Astrocyte of the spinal cord (primary cell): Measurements from ENCODE around the gene TKTL1.

Source experiments
- DNase-seq: peaks from one replicate; pipeline ENCODE4 v3.0.0; 2011; ENCODE audit warnings: low read depth, low spot score
- H3K4me3 ChIP-seq: 2 replicates; pipeline ENCODE4 v1.5.1; 2011; ENCODE audit warnings: low read depth, mild to moderate bottlenecking, low read length, moderate library complexity
- CTCF ChIP-seq: IDR thresholded peaks from 2 replicates; pipeline ENCODE4 v1.5.1; 2012; ENCODE audit warnings: low read depth, mild to moderate bottlenecking, low read length, inconsistent platforms
- in situ Hi-C: cut with HindIII; loops from 2 replicates; pipeline ENCODE4 v1.10.0; 2017; ENCODE audit warnings: low sequenced_read_pairs

The TKTL1 gene

GRCh38 chrX:154307202-154307601, 11.6 kb downstream of the TKTL1 start:
- no peak for DNase-seq
- in situ Hi-C loops, result no loop called here
- no peak overlapping the region for H3K4me3 ChIP-seq
- TF ChIP-seq CTCF, result no peak

- in situ Hi-C loops, result no loop called here
- no peak overlapping the region for H3K4me3 ChIP-seq
- DNase-seq, result peak; percentile 18
- peak; percentile 76 for TF ChIP-seq CTCF
These were observed 12.7 kb downstream of the TKTL1 start for GRCh38 chrX:154308108-154308946.

GRCh38 chrX:154309041-154309775, 13.6 kb downstream of the TKTL1 start:
- TF ChIP-seq CTCF, result no peak
- no peak overlapping the region for H3K4me3 ChIP-seq
- DNase-seq, result no peak
- in situ Hi-C loops, result no loop called here

GRCh38 chrX:154310616-154311536, 15.3 kb downstream of the TKTL1 start:
- DNase-seq, result no peak
- in situ Hi-C loops, result no loop called here
- H3K4me3 ChIP-seq, result no peak overlapping the region
- no peak for TF ChIP-seq CTCF

- TF ChIP-seq CTCF, result no peak
- H3K4me3 ChIP-seq, result no peak overlapping the region
- in situ Hi-C loops, result no loop called here
- no peak for DNase-seq
These were observed 16.5 kb downstream of the TKTL1 start for GRCh38 chrX:154312116-154312515.

- TF ChIP-seq CTCF, result no peak
- H3K4me3 ChIP-seq, result no peak overlapping the region
- DNase-seq, result no peak
- in situ Hi-C loops, result no loop called here
These were observed 17.6 kb downstream of the TKTL1 start for GRCh38 chrX:154313147-154313546.
